GM12878 (cell line): ENCODE data around the gene MEG3. TPM values are rescaled to one million over a fixed set of nuclear protein-coding genes. Genes with fewer than 3 reads are reported as not detected.

Experiments used
- ATAC-seq: fragments of 200-7000 bp; cut with Tn5 transposase; 3 replicates; pipeline ENCODE4 v1.9.1; 2020; ENCODE audit warnings: mild to moderate bottlenecking, moderate library complexity
- BruUV-seq: library from RNA; stranded (reverse); fragments of 400-500 nt; replicated peaks from 2 replicates; lab custom pipeline; 2021; lab: Mats Ljungman, UMichigan
- CTCF ChIA-PET: fragments of 300-600 bp; sonication (Branson Sonifier 250); formaldehyde crosslinking; extraction: SDS; loops from one replicate; lab custom pipeline; 2021; ENCODE audit warnings: inconsistent platforms; lab: Yijun Ruan, JAX
- POLR2A ChIA-PET: fragments of 350-600 bp; formaldehyde crosslinking; extraction: SDS; loops from one replicate; lab custom pipeline; 2021; ENCODE audit warnings: inconsistent platforms; lab: Charles Lee
- RAD21 ChIA-PET: fragments of 300-600 bp; sonication (Branson Sonifier 250); formaldehyde crosslinking; loops from one replicate; lab custom pipeline; 2023; ENCODE audit warnings: antibody characterized with exemption; ENCODE audit not compliant: unreplicated experiment; lab: Charles Lee
- SMC1A ChIA-PET: fragments of 300-600 bp; sonication (Branson Sonifier 250); formaldehyde crosslinking; loops from one replicate; lab custom pipeline; 2023; ENCODE audit not compliant: unreplicated experiment, uncharacterized antibody; lab: Charles Lee
- DNase-seq: peaks from one replicate; pipeline ENCODE4 v3.0.0-alpha.2; 2011; ENCODE audit warnings: low read depth, low spot score
- FAIRE-seq: peaks from 3 replicates; lab custom pipeline; 2011; peaks lifted over from hg19 to GRCh38; lab: Jason Lieb, UNC
- H2AFZ ChIP-seq: 2 replicates; pipeline ENCODE4 v1.6.0; 2011; ENCODE audit warnings: low read depth, low read length, control low read depth; ENCODE audit not compliant: control insufficient read depth
- H3K27ac ChIP-seq: 2 replicates; pipeline ENCODE4 v1.5.1; 2011; ENCODE audit warnings: control low read depth; ENCODE audit not compliant: control insufficient read depth, insufficient read depth
- H3K27me3 ChIP-seq, 2 experiments: replicated peaks in 1 of 2; 2 replicates each; pipeline versions ENCODE4 v1.6.0 to v1.6.1; 2011; ENCODE audit warnings: low read length in 1 of 2; ENCODE audit not compliant: control insufficient read depth in 2 of 2, insufficient read depth in 2 of 2
- H3K36me3 ChIP-seq, 2 experiments: 2 replicates each; pipeline ENCODE4 v1.5.1; 2011; ENCODE audit warnings: low read length in 1 of 2; ENCODE audit not compliant: control insufficient read depth in 2 of 2, insufficient read depth in 2 of 2
- H3K4me1 ChIP-seq: 2 replicates; pipeline ENCODE4 v1.6.1; 2011; ENCODE audit warnings: mild to moderate bottlenecking, low read length, moderate library complexity, mixed read lengths; ENCODE audit not compliant: control insufficient read depth, insufficient read depth
- H3K4me2 ChIP-seq: 2 replicates; pipeline ENCODE4 v1.6.0; 2011; ENCODE audit warnings: control low read depth; ENCODE audit not compliant: control insufficient read depth, insufficient read depth
- H3K4me3 ChIP-seq: fragments of 200-600 bp; sonication (generic); 2 replicates; pipeline ENCODE4 v1.5.1; 2016
- H3K79me2 ChIP-seq: 2 replicates; pipeline ENCODE4 v1.6.0; 2011; ENCODE audit warnings: low read length; ENCODE audit not compliant: control insufficient read depth, insufficient read depth
- H3K9ac ChIP-seq: 2 replicates; pipeline ENCODE4 v1.8.0; 2011; ENCODE audit warnings: low read length, control low read depth, mixed read lengths; ENCODE audit not compliant: control insufficient read depth, insufficient read depth
- H3K9me3 ChIP-seq: replicated peaks from 3 replicates; pipeline ENCODE4 v1.5.1; 2011; ENCODE audit warnings: mild to moderate bottlenecking, low read length; ENCODE audit not compliant: control insufficient read depth, insufficient read depth
- H4K20me1 ChIP-seq: 2 replicates; pipeline ENCODE4 v1.6.0; 2011; ENCODE audit not compliant: control insufficient read depth, insufficient read depth
- ASH2L ChIP-seq: fragments of 300-600, 200-600 bp; sonication (generic); IDR thresholded peaks from 2 replicates; pipeline ENCODE4 v1.6.1; 2017; ENCODE audit warnings: low read depth, mild to moderate bottlenecking, borderline replicate concordance
- BHLHE40 ChIP-seq, 2 experiments: fragments of 450-650 bp in 1 of 2; IDR thresholded peaks; 2 replicates each; pipeline ENCODE4 v1.6.1; 2011 to 2017; ENCODE audit warnings: low read depth in 2 of 2, borderline replicate concordance in 1 of 2, improper control_type of control experiment in 1 of 2, low read length in 1 of 2, mild to moderate bottlenecking in 1 of 2
- CEBPB ChIP-seq, 2 experiments: fragments of 150-350 bp in 1 of 2; IDR thresholded peaks; 2 replicates each; pipeline ENCODE4 v1.6.1; 2012 to 2014; ENCODE audit warnings: low read depth in 2 of 2, low read length in 2 of 2, borderline replicate concordance in 1 of 2, inconsistent platforms in 1 of 2
- FOXM1 ChIP-seq: IDR thresholded peaks from 2 replicates; pipeline ENCODE4 v1.6.1; 2012; ENCODE audit warnings: low read depth, mild to moderate bottlenecking, inconsistent platforms, low read length, moderate library complexity
- HDGF ChIP-seq: fragments of 450-650 bp; IDR thresholded peaks from 2 replicates; pipeline ENCODE4 v1.6.1; 2016; ENCODE audit warnings: antibody characterized with exemption
- NFYB ChIP-seq: IDR thresholded peaks from 2 replicates; pipeline ENCODE4 v1.6.1; 2011; ENCODE audit warnings: low read depth, mild to moderate bottlenecking, low read length, improper control_type of control experiment, moderate library complexity; ENCODE audit not compliant: insufficient read depth
- RBBP5 ChIP-seq: fragments of 200-600 bp; sonication (generic); conservative IDR thresholded peaks from 2 replicates; pipeline ENCODE4 v1.6.1; 2016
- SPI1 ChIP-seq: IDR thresholded peaks from 2 replicates; pipeline ENCODE4 v1.6.1; 2011; ENCODE audit warnings: low read depth, mild to moderate bottlenecking, low read length, moderate library complexity, borderline replicate concordance; ENCODE audit not compliant: insufficient read depth
- SUZ12 ChIP-seq: fragments of 200-600 bp; sonication (generic); IDR thresholded peaks from one replicate; pipeline ENCODE4 v1.6.1; 2018; ENCODE audit warnings: antibody characterized with exemption, mild to moderate bottlenecking; ENCODE audit not compliant: unreplicated experiment
- TARDBP ChIP-seq: IDR thresholded peaks from 2 replicates; pipeline ENCODE4 v1.6.1; 2016; ENCODE audit warnings: borderline replicate concordance
- USF2 ChIP-seq: IDR thresholded peaks from 2 replicates; pipeline ENCODE4 v1.6.1; 2011; ENCODE audit warnings: low read depth, low read length, improper control_type of control experiment, borderline replicate concordance
- ZNF24 ChIP-seq: fragments of 450-650 bp; IDR thresholded peaks from 2 replicates; pipeline ENCODE4 v1.6.1; 2017; ENCODE audit warnings: antibody characterized with exemption, mild to moderate bottlenecking
- ZNF274 ChIP-seq: IDR thresholded peaks from one replicate; pipeline ENCODE4 v1.8.0; 2011; ENCODE audit not compliant: insufficient read length, insufficient read depth
- WGBS: methylation state at CpG from one replicate; pipeline ENCODE4 v1.1.6; 2016; ENCODE audit warnings: low lambda C conversion rate; ENCODE audit not compliant: insufficient replicate concordance, insufficient coverage; ENCODE audit errors: missing lambda C conversion rate; 5-methylcytosine and 5-hydroxymethylcytosine counted together
- in situ Hi-C: fragments of 300-500 bp; cut with MboI; formaldehyde crosslinking; loops from 9 replicates; pipeline ENCODE4 v1.14.3; 2018; ENCODE audit warnings: mixed read lengths
- intact Hi-C: fragments of 100-400 bp; cut with micrococcal nuclease; formaldehyde crosslinking; loops from one replicate; pipeline ENCODE4 v1.14.2; 2022; ENCODE audit not compliant: unreplicated experiment
- polyA plus RNA-seq, 11 experiments: library from polyadenylated mRNA; depleted of rRNA in 4 of 11; unstranded in 6 of 11; stranded (reverse) in 5 of 11; fragments of >200 nt; fragmentation: Nextera tagmentation in 4 of 11; fragmentation: Illumina TruSeq in 1 of 11; extraction: Ambion mirVana in 4 of 11; extraction: Trizol in 1 of 11; gene quantifications; 1 replicate in 1 of 11; 2 replicates in 10 of 11; pipeline versions ENCODE4 v1.2.1 to v1.2.3, GENCODE V29; 2011 to 2016; ENCODE audit warnings: inconsistent platforms in 2 of 11, missing spikeins in 2 of 11, low read depth in 1 of 11
- total RNA-seq, 4 experiments: library from RNA; depleted of rRNA in 3 of 4; stranded (reverse); fragments of >200 nt in 3 of 4; fragmentation: Illumina TruSeq in 1 of 4; extraction: Trizol in 1 of 4; gene quantifications; 2 replicates each; pipeline versions ENCODE4 v1.2.1 to v1.2.3, GENCODE V29; 2013 to 2021
- TF ChIP-seq, protein P1 (sequence below): fragments of 450-650 bp; IDR thresholded peaks from 2 replicates; pipeline ENCODE4 v1.6.1; 2018; ENCODE audit warnings: mild to moderate bottlenecking, low read depth, moderate library complexity; ENCODE audit not compliant: partially characterized antibody

MEG3 gene
- total and polyA plus RNA-seq, 10 of the 15 experiments (the other 5 are each of a cell fraction or from before 2014, with no cell fraction given), result 0.03 to 2.9 (median 0.95) TPM; not detected in 7

- Histone ChIP-seq H3K27ac (no peak overlapping the region), H3K79me2 (no peaks in the 10 kb centered on the region), H3K9ac (no peak overlapping the region), H4K20me1 (no peaks in the 10 kb centered on the region), H3K9me3 (no peaks in the 10 kb centered on the region; the same call in 2 of the 3 replicates), H3K27me3 (no peaks in the 10 kb centered on the region; a peak in 2 of 4 replicates), H3K36me3 (no peaks in the 10 kb centered on the region), H3K4me1 (no peaks in the 10 kb centered on the region), H3K4me3 (no peak overlapping the region), H3K4me2 (no peak overlapping the region), H2AFZ (no peak overlapping the region)
- ChIA-PET POLR2A (no interaction called here), SMC1A (no interaction called here), RAD21 (no interaction called here), CTCF (no interaction called here)
- BruUV-seq, result no TSS peak
- in situ Hi-C loops, result no loop called here
- WGBS, result 56% methylated on average over 21 of the region's 21 CpGs
- ATAC-seq, result no peak
- TF ChIP-seq HDGF (no peak), ASH2L (no peak), ZNF274 (no peak), SUZ12 (no peak), NFYB (no peak), CEBPB (IDR thresholded peaks at IDR 0.05; ENCODE audit: borderline replicate concordance in 1 of 2, low read depth in 2 of 2, low read length in 2 of 2) (no peak), SPI1 (no peak), USF2 (no peak), ZNF24 (no peak), FOXM1 (no peak), TARDBP (no peak), RBBP5 (no peak), BHLHE40 (IDR thresholded peaks at IDR 0.05; ENCODE audit: borderline replicate concordance in 1 of 2, low read depth in 2 of 2, low read length in 1 of 2) (no peak)
- TF ChIP-seq, protein P1, sequence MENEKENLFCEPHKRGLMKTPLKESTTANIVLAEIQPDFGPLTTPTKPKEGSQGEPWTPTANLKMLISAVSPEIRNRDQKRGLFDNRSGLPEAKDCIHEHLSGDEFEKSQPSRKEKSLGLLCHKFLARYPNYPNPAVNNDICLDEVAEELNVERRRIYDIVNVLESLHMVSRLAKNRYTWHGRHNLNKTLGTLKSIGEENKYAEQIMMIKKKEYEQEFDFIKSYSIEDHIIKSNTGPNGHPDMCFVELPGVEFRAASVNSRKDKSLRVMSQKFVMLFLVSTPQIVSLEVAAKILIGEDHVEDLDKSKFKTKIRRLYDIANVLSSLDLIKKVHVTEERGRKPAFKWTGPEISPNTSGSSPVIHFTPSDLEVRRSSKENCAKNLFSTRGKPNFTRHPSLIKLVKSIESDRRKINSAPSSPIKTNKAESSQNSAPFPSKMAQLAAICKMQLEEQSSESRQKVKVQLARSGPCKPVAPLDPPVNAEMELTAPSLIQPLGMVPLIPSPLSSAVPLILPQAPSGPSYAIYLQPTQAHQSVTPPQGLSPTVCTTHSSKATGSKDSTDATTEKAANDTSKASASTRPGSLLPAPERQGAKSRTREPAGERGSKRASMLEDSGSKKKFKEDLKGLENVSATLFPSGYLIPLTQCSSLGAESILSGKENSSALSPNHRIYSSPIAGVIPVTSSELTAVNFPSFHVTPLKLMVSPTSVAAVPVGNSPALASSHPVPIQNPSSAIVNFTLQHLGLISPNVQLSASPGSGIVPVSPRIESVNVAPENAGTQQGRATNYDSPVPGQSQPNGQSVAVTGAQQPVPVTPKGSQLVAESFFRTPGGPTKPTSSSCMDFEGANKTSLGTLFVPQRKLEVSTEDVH, result no peak
- no peak for FAIRE-seq
- no peak for DNase-seq
- intact Hi-C loops, result no loop called here
Observed at GRCh38 chr14:100832311-100832960, 6.5 kb downstream of the MEG3 start.
